Sigmoid colon (tissue), 7 donors: ENCODE results near the gene HHIPL1. TPM values are rescaled to one million over a fixed set of nuclear protein-coding genes. Genes with fewer than 3 reads are reported as not detected.

Experiments used
- DNase-seq: peaks from one replicate; pipeline ENCODE4 v3.0.0-alpha.2; 2019
- H3K27ac ChIP-seq, 4 donors: fragments of 200-600 bp; sonication (generic); one replicate each; pipeline ENCODE4 v1.5.1; 2016 to 2019; ENCODE audit warnings: mild to moderate bottlenecking in 1 of 4
- H3K27me3 ChIP-seq, 3 donors: fragments of 200-600 bp; sonication (generic); one replicate each; pipeline ENCODE4 v1.5.1; 2019; ENCODE audit warnings: mild to moderate bottlenecking in 1 of 3
- H3K36me3 ChIP-seq, 4 donors: fragments of 200-600 bp; sonication (generic); one replicate each; pipeline ENCODE4 v1.5.1; 2016 to 2019
- H3K4me1 ChIP-seq, 4 donors: fragments of 200-600 bp; sonication (generic); one replicate each; pipeline ENCODE4 v1.5.1; 2017 to 2019
- H3K4me3 ChIP-seq, 4 donors: fragments of 200-600 bp; sonication (generic); one replicate each; pipeline ENCODE4 v1.5.1; 2017 to 2019; ENCODE audit warnings: mild to moderate bottlenecking in 2 of 4, moderate library complexity in 1 of 4
- H3K9me3 ChIP-seq, 4 donors: fragments of 200-600 bp in 3 of 4; sonication (generic) in 3 of 4; one replicate each; pipeline versions ENCODE4 v1.5.1 to v1.6.1; 2013 to 2019
- EP300 ChIP-seq, 4 donors: sonication (generic); formaldehyde crosslinking; IDR thresholded peaks; one replicate each; pipeline ENCODE4 v1.6.1; 2017; ENCODE audit warnings: antibody characterized with exemption in 4 of 4
- POLR2A ChIP-seq, 2 donors: fragments of 450-650 bp; IDR thresholded peaks; one replicate each; pipeline ENCODE4 v1.6.1; 2016; ENCODE audit warnings: antibody characterized with exemption in 2 of 2, mild to moderate bottlenecking in 2 of 2, moderate library complexity in 2 of 2
- POLR2AphosphoS5 ChIP-seq, 4 donors: sonication (generic); formaldehyde crosslinking; IDR thresholded peaks; one replicate each; pipeline ENCODE4 v1.6.1; 2017; ENCODE audit warnings: antibody characterized with exemption in 4 of 4
- WGBS, 2 donors: extraction: QIAGEN DNeasy Blood & Tissue Kit; methylation state at CpG; one replicate each; pipeline ENCODE4 v1.1.7; 2013; 5-methylcytosine and 5-hydroxymethylcytosine counted together
- intact Hi-C: fragments of 100-400 bp; cut with DNase I; formaldehyde crosslinking; loops from one replicate; pipeline ENCODE4 v1.15.1; 2023
- polyA plus RNA-seq, 3 donors: library from polyadenylated mRNA; stranded (reverse); fragments of 200-250 nt; gene quantifications; one replicate each; pipeline ENCODE4 v1.2.3, GENCODE V29; 2013
- total RNA-seq, 4 donors: library from RNA; depleted of rRNA; stranded (reverse); fragments of >200 nt; gene quantifications; one replicate each; pipeline ENCODE4 v1.1.0, GENCODE V29; 2016
- TF ChIP-seq, protein P1 (sequence below), 4 experiments: fragments of 450-650 bp in 3 of 4; fragments of 200-600 bp in 1 of 4; IDR thresholded peaks; one replicate each; pipeline ENCODE4 v1.5.1; 2016 to 2019; ENCODE audit warnings: antibody characterized with exemption in 4 of 4, mild to moderate bottlenecking in 3 of 4, moderate library complexity in 2 of 4
- donor health status: healthy with polysubstance abuse.
- donor health status: Bipolar disorder and iron deficiency.
- donor health status: healthy.

HHIPL1 gene
- total and polyA plus RNA-seq, 7 donors: 0.80 to 10.8 (median 4.3) TPM; not detected in 2

GRCh38 chr14:99598774-99599173 is 46.2 kb upstream of the HHIPL1 start:
- Histone ChIP-seq H3K9me3 (no peaks in the 10 kb centered on the region), H3K4me3 (no peak overlapping the region), H3K36me3 (no peaks in the 10 kb centered on the region), H3K27me3 (no peaks in the 10 kb centered on the region), H3K4me1 (peaks cover 0 to 95% (median 85%) of the 10 kb centered on the region in 4 donors), H3K27ac (peak overlapping the region; percentile 31 to 97 (median 90))
- DNase-seq: no peak
- WGBS, 2 donors: 22 to 68% methylated on average over 3 of the region's 3 CpGs
- intact Hi-C loops: no loop called here
- TF ChIP-seq, protein P1, sequence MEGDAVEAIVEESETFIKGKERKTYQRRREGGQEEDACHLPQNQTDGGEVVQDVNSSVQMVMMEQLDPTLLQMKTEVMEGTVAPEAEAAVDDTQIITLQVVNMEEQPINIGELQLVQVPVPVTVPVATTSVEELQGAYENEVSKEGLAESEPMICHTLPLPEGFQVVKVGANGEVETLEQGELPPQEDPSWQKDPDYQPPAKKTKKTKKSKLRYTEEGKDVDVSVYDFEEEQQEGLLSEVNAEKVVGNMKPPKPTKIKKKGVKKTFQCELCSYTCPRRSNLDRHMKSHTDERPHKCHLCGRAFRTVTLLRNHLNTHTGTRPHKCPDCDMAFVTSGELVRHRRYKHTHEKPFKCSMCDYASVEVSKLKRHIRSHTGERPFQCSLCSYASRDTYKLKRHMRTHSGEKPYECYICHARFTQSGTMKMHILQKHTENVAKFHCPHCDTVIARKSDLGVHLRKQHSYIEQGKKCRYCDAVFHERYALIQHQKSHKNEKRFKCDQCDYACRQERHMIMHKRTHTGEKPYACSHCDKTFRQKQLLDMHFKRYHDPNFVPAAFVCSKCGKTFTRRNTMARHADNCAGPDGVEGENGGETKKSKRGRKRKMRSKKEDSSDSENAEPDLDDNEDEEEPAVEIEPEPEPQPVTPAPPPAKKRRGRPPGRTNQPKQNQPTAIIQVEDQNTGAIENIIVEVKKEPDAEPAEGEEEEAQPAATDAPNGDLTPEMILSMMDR (IDR thresholded peaks at IDR 0.05): no peak
- TF ChIP-seq POLR2A (IDR thresholded peaks at IDR 0.05): no peak
- TF ChIP-seq EP300 (IDR thresholded peaks at IDR 0.05): no peak
- TF ChIP-seq POLR2AphosphoS5 (IDR thresholded peaks at IDR 0.05): no peak

DNA sequence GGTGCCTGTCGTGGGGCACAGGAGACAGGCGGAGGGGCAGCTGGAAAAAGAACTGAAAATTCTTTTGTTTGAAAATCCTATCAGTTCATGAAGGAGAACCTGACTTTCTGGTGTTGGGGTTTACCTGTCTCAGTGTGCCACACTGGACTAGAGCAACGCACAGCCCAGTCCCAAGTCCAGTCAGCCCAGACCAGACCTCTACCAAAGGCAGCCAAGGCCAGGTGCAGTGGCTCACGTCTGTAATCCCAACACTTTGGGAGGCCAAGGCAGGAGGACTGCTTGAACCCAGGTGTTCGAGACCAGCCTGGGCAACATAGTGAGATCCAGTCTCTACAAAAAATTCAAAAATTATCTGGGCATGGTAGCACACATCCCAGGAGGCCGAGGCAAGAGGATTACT is 45.5 kb upstream of the HHIPL1 start:
- Histone ChIP-seq H3K4me1 (peaks cover 0 to 89% (median 79%) of the 10 kb centered on the region in 4 donors), H3K4me3 (no peak overlapping the region), H3K9me3 (no peaks in the 10 kb centered on the region), H3K36me3 (no peaks in the 10 kb centered on the region), H3K27ac (peak overlapping the region; percentile 31 to 97 (median 90)), H3K27me3 (no peaks in the 10 kb centered on the region)
- DNase-seq: no peak
- 40 to 74% methylated on average over 6 of the region's 6 CpGs for WGBS, 2 donors
- intact Hi-C loops: no loop called here
- TF ChIP-seq POLR2AphosphoS5 (IDR thresholded peaks at IDR 0.05): no peak
- TF ChIP-seq POLR2A (IDR thresholded peaks at IDR 0.05): no peak
- TF ChIP-seq, protein P1 (IDR thresholded peaks at IDR 0.05): no peak
- TF ChIP-seq EP300 (IDR thresholded peaks at IDR 0.05): no peak

DNA sequence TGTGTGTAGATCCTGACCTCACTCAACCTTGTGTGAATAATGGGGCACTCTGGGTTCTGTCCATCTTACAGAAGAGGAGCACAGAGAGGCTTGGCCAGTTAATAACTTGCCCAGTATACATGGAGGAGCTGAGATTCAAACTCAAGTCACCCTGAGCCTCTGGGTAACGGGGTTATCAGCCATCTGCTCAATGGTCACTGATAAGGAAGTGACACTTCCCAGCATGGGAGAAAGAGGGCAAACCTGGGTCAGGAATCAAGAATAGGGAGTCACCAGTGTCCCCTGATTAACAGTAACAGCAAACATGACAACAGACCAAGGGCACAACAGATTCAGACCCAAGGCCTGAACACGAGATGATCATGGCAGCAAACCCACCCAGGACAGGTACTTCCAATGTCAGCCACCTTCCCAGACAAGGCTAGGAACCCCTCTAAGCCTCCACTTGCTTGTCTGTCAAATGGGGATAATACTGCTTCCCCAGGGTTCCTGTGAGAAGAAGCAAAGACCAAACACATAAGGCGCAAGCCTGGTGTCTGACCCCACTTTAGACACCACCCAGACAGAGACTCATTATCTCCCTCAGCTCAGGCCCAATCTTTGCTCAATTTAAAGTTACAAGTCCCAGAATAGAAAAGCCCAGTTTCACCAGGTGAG is 44.6 kb upstream of the HHIPL1 start:
- no peaks in the 10 kb centered on the region for H3K27me3 ChIP-seq
- no peak for DNase-seq
- WGBS, 2 donors: 74 to 81% methylated on average over 3 of the region's 3 CpGs
- no peaks in the 10 kb centered on the region for H3K9me3 ChIP-seq
- peak overlapping the region in 3 of 4 donors; percentile 86 to 97 (median 95) for H3K27ac ChIP-seq
- H3K4me1 ChIP-seq: peaks cover 0 to 84% (median 72%) of the 10 kb centered on the region in 4 donors
- H3K36me3 ChIP-seq: no peaks in the 10 kb centered on the region
- peak overlapping the region in 2 of 4 donors; percentile 78 to 89 for H3K4me3 ChIP-seq
- intact Hi-C loops: loop anchor here (5.0 kb wide), 2 partner anchors 38 to 63 kb away; no protein-coding TSS in a partner anchor
- TF ChIP-seq EP300 (IDR thresholded peaks at IDR 0.05) (no peak), POLR2A (IDR thresholded peaks at IDR 0.05) (no peak)
- TF ChIP-seq, protein P1 (IDR thresholded peaks at IDR 0.05): no peak

GRCh38 chr14:99601361-99601831 is 43.5 kb upstream of the HHIPL1 start:
- H3K4me1 ChIP-seq: peaks cover 0 to 80% (median 70%) of the 10 kb centered on the region in 4 donors
- H3K4me3 ChIP-seq: peak overlapping the region; percentile 38 to 89 (median 77)
- no peaks in the 10 kb centered on the region for H3K27me3 ChIP-seq
- TF ChIP-seq POLR2A (IDR thresholded peaks at IDR 0.05) (no peak), EP300 (IDR thresholded peaks at IDR 0.05) (no peak), POLR2AphosphoS5 (IDR thresholded peaks at IDR 0.05) (peak in 3 of 4 donors; percentile 26 to 72 (median 44))
- H3K36me3 ChIP-seq: no peaks in the 10 kb centered on the region
- 41 to 65% methylated on average over 8 of the region's 8 CpGs for WGBS, 2 donors
- peak overlapping the region; percentile 72 to 97 (median 90) for H3K27ac ChIP-seq
- no peaks in the 10 kb centered on the region for H3K9me3 ChIP-seq
- intact Hi-C loops: loop anchor here (5.0 kb wide), 2 partner anchors 39 to 64 kb away; no protein-coding TSS in a partner anchor
- DNase-seq: peak; percentile 83

- Histone ChIP-seq H3K4me3 (peak overlapping the region; percentile 38 to 89 (median 77)), H3K9me3 (no peaks in the 10 kb centered on the region), H3K27me3 (no peaks in the 10 kb centered on the region), H3K4me1 (peaks cover 0 to 72% (median 61%) of the 10 kb centered on the region in 4 donors), H3K36me3 (no peaks in the 10 kb centered on the region), H3K27ac (peak overlapping the region; percentile 72 to 97 (median 90))
- TF ChIP-seq POLR2A (IDR thresholded peaks at IDR 0.05) (no peak), POLR2AphosphoS5 (IDR thresholded peaks at IDR 0.05) (peak in 2 of 4 donors; percentile 27 to 37), EP300 (IDR thresholded peaks at IDR 0.05) (no peak)
- TF ChIP-seq, protein P1 (IDR thresholded peaks at IDR 0.05): no peak
- DNase-seq: peak; percentile 81
- intact Hi-C loops: loop anchor here (2.0 to 5.0 kb wide), 3 partner anchors 40 to 77 kb away; no protein-coding TSS in a partner anchor
- 9 to 43% methylated on average over 18 of the region's 18 CpGs for WGBS, 2 donors
These were observed 42.7 kb upstream of the HHIPL1 start for GRCh38 chr14:99602054-99602787.
